Measurements from ENCODE around the gene MMP1. TPM values are rescaled to one million over a fixed set of nuclear protein-coding genes. Genes with fewer than 3 reads are reported as not detected.

MMP1 gene
- total RNA-seq, 4 donors from 2014 or later = not detected

DNA sequence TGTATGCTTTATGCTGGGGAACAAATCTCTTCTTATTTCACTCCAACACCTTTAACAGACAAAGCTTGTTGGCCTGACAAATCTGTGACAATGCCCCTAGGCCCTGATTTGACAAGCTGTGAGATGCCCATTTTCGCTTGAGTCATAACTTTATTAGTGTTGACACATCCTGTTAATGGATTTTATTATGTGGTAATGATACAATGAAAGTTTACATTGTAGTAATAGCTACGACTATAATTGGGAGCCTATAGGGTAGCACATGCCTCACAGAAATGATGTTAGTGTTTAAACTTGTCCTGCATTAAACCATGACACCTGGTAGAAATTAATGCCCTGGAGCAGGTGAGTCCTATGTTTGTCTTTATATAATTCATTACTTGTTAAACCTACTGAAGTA is 14.2 kb downstream of the MMP1 start:
- DNase-seq (no peak), ATAC-seq (no peak)
- no peak overlapping the region for H3K27ac ChIP-seq
- no peaks in the 10 kb centered on the region for H3K4me1 ChIP-seq
- TF ChIP-seq, protein P1, sequence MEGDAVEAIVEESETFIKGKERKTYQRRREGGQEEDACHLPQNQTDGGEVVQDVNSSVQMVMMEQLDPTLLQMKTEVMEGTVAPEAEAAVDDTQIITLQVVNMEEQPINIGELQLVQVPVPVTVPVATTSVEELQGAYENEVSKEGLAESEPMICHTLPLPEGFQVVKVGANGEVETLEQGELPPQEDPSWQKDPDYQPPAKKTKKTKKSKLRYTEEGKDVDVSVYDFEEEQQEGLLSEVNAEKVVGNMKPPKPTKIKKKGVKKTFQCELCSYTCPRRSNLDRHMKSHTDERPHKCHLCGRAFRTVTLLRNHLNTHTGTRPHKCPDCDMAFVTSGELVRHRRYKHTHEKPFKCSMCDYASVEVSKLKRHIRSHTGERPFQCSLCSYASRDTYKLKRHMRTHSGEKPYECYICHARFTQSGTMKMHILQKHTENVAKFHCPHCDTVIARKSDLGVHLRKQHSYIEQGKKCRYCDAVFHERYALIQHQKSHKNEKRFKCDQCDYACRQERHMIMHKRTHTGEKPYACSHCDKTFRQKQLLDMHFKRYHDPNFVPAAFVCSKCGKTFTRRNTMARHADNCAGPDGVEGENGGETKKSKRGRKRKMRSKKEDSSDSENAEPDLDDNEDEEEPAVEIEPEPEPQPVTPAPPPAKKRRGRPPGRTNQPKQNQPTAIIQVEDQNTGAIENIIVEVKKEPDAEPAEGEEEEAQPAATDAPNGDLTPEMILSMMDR (IDR thresholded peaks at IDR 0.05 in 4 of 5, conservative IDR thresholded peaks at IDR 0.05 in 1 of 5) = no peak
- no peak for TF ChIP-seq POLR2A (IDR thresholded peaks at IDR 0.05)
- no peaks in the 10 kb centered on the region for H3K27me3 ChIP-seq
- no peaks in the 10 kb centered on the region for H3K9me3 ChIP-seq
- no peak overlapping the region for H3K4me3 ChIP-seq
- no peaks in the 10 kb centered on the region for H3K36me3 ChIP-seq
- in situ Hi-C loops (cut with MboI; ENCODE audit: low sequenced_read_pairs in 4 of 4) = no loop called here
- intact Hi-C loops (cut with DNase I; ENCODE audit: low total_unique reads) = no loop called here

DNA sequence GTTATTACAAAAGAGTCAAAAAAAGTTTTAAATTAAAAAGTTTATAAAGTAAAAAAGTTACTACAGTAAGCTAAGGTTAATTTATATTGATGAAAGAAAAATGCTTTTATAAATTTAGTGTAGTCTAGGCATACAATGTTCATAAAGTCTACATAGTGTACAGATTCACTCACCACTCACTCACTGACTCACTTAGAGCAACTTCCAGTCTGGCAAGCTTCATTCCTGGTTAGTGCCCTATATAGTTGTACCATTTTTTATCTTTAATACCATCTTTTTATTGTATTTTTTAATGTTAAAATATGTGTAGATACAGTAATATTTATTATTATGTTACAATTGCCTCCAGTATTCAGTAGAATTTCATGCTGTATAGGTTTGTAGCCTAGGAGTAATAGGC is 14.9 kb downstream of the MMP1 start:
- DNase-seq (no peak), ATAC-seq (no peak)
- H3K36me3 ChIP-seq = no peaks in the 10 kb centered on the region
- no peaks in the 10 kb centered on the region for H3K4me1 ChIP-seq
- H3K27ac ChIP-seq = no peak overlapping the region
- no peak overlapping the region for H3K4me3 ChIP-seq
- no peaks in the 10 kb centered on the region for H3K9me3 ChIP-seq
- no peaks in the 10 kb centered on the region for H3K27me3 ChIP-seq
- in situ Hi-C loops (cut with MboI; ENCODE audit: low sequenced_read_pairs in 4 of 4) (no loop called here), intact Hi-C loops (cut with DNase I; ENCODE audit: low total_unique reads) (no loop called here)
- TF ChIP-seq POLR2A (IDR thresholded peaks at IDR 0.05) = no peak
- TF ChIP-seq, protein P1 (IDR thresholded peaks at IDR 0.05 in 4 of 5, conservative IDR thresholded peaks at IDR 0.05 in 1 of 5) = no peak

DNA sequence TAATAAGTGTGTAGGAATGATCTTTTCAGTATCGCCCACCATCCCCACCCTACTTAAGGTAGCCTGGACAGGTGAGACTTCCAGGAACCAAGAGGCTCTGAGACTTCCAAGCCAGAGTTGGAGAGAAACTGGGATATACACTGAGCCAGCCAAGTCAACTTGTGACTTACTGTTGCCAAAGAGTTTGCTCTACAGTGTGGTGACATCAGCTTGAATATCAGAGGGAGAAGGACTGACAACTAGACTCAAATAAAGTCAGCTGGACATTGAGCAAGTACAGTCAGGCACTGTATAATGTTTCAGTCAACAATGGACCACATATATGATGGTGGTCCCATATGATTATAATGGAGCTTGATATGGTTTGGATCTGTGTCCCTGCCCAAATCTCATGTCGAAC is 16.3 kb downstream of the MMP1 start:
- TF ChIP-seq, protein P1 (IDR thresholded peaks at IDR 0.05 in 4 of 5, conservative IDR thresholded peaks at IDR 0.05 in 1 of 5) = no peak
- TF ChIP-seq POLR2A (IDR thresholded peaks at IDR 0.05) = no peak
- DNase-seq = no peak
- no peaks in the 10 kb centered on the region for H3K36me3 ChIP-seq
- intact Hi-C loops (cut with DNase I; ENCODE audit: low total_unique reads) (no loop called here), in situ Hi-C loops (cut with MboI; ENCODE audit: low sequenced_read_pairs in 4 of 4) (no loop called here)
- no peaks in the 10 kb centered on the region for H3K4me1 ChIP-seq
- ATAC-seq = no peak
- no peak overlapping the region for H3K4me3 ChIP-seq
- no peaks in the 10 kb centered on the region for H3K27me3 ChIP-seq
- no peak overlapping the region for H3K27ac ChIP-seq
- H3K9me3 ChIP-seq = no peaks in the 10 kb centered on the region

DNA sequence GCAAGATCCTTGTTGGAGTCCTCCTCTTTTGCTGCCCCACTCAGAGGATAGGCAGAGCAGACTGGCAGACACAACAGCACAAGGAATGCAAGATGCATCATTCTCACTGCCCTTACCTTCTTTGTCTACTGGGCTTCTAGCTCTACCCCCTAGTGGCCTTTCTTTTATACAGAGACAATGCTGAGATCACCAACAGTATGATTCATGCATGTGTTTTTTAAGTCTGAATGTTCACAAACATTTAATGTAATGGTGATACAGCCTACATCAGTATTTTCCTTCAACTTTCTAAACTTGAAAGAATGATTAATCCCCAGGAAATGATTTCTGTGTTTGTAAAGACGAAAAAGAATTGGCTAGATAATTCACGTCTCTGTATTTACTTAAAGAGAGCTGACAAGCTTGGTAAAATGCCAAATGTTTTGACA is 17.5 kb downstream of the MMP1 start, which contains the start of gene MMP10:
MMP10 (minus strand) TSS at position 138 of the 428 bp plus-strand sequence; CDS start at position 101, 37 bp downstream.
- in situ Hi-C loops (cut with MboI; ENCODE audit: low sequenced_read_pairs in 4 of 4) = no loop called here
- Histone ChIP-seq H3K36me3 (no peaks in the 10 kb centered on the region), H3K9me3 (no peaks in the 10 kb centered on the region), H3K27ac (no peak within 1 kb of the TSS), H3K4me1 (no peaks in the 10 kb centered on the region), H3K4me3 (no peak within 1 kb of the TSS), H3K27me3 (no peaks in the 10 kb centered on the region)
- ATAC-seq (no peak), DNase-seq (no peak)
- TF ChIP-seq, protein P1 (IDR thresholded peaks at IDR 0.05 in 4 of 5, conservative IDR thresholded peaks at IDR 0.05 in 1 of 5) = no peak
- no peak for TF ChIP-seq POLR2A (IDR thresholded peaks at IDR 0.05)
- intact Hi-C loops (cut with DNase I; ENCODE audit: low total_unique reads) = no loop called here

DNA sequence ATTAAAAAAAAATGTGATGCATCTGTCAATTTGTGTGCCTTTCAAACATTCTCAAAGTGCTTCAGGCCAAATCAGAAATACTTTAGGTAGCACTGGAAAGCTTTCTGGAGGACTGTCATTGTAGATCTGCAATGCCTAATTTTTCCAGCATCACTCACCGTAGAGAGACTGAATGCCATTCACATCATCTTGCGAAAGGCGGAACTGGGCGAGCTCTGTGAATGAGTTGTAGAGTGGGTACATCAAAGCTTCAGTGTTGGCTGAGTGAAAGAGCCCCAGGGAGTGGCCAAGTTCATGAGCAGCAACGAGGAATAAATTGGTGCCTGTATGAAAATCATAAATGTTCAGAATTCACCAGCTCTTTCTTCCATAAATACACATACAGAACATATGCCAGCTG is 21.5 kb downstream of the MMP1 start:
- H3K27me3 ChIP-seq = no peaks in the 10 kb centered on the region
- no peak for DNase-seq
- in situ Hi-C loops (cut with MboI; ENCODE audit: low sequenced_read_pairs in 4 of 4) = no loop called here
- no peaks in the 10 kb centered on the region for H3K36me3 ChIP-seq
- no peaks in the 10 kb centered on the region for H3K9me3 ChIP-seq
- intact Hi-C loops (cut with DNase I; ENCODE audit: low total_unique reads) = no loop called here
- no peak overlapping the region for H3K27ac ChIP-seq
- no peak for TF ChIP-seq POLR2A (IDR thresholded peaks at IDR 0.05)
- TF ChIP-seq, protein P1 (IDR thresholded peaks at IDR 0.05 in 4 of 5, conservative IDR thresholded peaks at IDR 0.05 in 1 of 5) = no peak
- ATAC-seq = no peak
- H3K4me1 ChIP-seq = no peaks in the 10 kb centered on the region
- no peak overlapping the region for H3K4me3 ChIP-seq

All from gastrocnemius medialis (tissue), 4 donors.